Measurements from ENCODE around the gene KRT82.
A peak's percentile ranks its signal among the peaks of the same experiment; 100 is the strongest.

KRT82 gene

GRCh38 chr12:52387859-52388258, 18.3 kb downstream of the KRT82 start:
- no peak for DNase-seq

GRCh38 chr12:52385226-52385702, 20.9 kb downstream of the KRT82 start, which contains the start of gene KRT84:
Gene KRT84, minus strand, starts transcription at chr12:52385652. Its CDS starts 67 bp downstream, at chr12:52385585.
- no peak for DNase-seq

- DNase-seq = no peak
These were observed 22.8 kb downstream of the KRT82 start for GRCh38 chr12:52383331-52383730.

DNA sequence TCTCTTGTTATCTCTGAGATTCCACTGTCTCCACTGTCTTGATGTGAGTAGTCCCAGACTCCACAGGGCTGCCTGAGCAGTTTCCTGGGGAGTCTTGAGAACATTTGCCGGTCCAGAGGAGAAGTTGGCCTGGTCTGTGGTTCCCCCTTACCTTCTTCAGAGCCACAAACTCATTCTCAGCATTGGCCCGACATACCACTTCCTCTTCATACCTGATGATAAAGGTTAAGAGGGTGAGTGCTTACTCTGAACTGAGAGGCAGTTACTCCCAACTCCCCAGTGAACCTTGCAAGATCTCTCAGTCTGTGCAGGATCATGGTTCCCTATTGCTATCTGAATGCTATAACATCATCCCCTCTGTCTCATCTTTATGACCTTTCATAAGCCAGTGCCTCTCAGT, 23.3 kb downstream of the KRT82 start:
- DNase-seq = no peak

DNA sequence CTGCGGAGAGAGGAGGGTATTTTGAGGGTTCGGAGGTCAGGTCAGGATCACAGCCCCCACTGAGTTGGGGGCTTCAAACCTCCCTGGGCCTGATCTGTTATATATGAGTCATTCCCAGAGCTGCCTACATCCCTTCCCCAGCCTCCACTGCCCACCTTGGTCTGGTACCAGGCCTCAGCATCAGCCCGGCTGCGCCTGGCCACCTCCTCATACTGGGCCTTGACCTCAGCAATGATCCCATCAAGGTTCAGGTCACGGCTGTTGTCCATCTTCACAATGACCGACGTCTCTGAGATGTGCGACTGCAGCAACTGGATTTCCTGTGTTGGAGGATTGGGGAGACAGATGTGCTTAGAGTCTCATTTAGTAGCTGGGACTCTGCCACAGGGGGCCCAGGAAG, 24.9 kb downstream of the KRT82 start:
- DNase-seq = no peak

DNA sequence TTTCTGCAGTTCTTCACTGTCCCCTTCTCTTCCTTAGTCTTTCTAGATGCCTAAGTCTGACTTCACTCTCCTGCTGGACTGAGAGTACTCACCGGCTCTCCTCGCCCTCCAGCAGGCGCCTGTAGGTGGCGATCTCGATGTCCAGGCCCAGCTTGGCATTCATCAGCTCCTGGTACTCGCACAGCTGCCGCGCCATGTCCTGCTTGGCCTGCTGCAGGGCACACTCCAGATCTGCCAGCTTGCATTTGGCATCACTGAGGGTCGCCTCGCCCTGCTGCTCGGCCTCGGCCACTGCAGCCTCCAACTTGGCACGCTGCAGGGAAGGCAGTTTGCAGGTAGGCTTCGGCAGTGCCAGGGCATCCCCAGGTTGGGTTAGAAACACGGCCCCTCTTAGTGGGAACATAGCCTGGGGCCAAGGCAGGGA, 25.9 kb downstream of the KRT82 start:
- DNase-seq = peak in 31 of 56 donors; percentile 4 to 69 (median 21)

GRCh38 chr12:52379536-52379935, 26.6 kb downstream of the KRT82 start:
- no peak for DNase-seq

DNA sequence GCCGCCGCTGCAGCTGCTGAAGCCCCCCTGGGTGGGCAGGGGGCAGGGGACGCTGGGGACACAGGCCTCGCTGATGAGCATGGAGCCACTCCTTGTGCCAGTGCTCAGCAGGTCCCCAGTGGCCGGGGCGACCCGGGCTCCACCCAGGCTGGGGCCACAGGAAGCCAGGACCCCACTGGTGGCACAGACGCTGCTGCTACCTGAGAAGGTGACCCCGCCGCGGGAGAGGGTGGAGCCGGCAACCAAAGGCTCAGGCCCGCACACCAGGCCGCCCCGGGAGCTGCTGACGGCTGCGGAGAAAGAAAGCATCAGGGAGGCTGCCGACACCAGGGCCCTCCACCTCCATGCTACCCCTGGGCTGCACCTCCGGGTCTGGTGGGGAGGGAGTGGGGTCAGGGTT, 28.0 kb downstream of the KRT82 start:
- DNase-seq = no peak

- no peak for DNase-seq
These were observed 28.9 kb downstream of the KRT82 start for GRCh38 chr12:52377266-52377665.

DNA sequence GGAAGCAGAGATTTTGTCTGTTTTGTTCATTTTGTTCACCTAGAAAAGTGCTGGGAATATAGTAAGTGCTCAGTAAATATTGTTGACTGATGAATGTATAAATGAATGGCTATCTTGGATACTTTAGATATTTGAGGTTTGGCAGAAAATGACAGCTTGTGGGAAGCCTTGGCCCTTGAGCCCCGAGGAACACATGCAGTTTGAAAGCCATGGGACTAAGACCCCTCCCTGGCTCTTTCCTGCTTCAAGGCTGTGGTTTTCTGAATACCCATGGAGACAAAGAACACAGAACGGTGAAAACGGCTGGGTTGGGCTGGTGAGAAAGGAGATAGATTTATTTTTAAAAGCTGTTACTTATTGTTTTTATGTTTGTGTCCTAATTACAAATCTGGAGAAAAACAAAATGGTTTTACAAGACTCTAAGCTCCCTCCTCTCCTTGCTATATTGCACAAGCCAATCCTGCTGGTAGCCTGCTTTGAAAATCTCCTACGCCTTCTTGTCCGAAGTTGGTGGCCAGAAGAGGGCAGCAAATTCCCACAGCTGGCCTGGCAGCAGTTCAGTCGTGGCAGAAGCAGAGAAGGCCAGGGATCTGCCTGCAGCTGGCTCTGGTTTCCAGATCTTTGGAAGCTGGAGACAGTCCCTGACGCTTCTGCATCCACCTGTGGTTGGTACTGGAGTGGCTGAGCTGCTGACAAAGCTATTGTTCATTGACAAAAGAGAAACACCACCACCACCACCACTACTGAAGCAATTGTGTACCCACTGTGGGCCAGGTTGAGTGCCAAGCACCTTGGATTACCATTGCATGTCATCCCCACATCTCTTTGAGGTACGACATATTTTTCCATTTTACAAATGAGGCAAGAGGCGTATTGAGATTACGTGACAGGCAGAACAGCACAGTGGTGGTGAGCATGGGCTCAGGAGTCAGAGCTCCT, 33.6 kb downstream of the KRT82 start:
- peak in 53 of 56 donors; percentile 14 to 92 (median 66) for DNase-seq

GRCh38 chr12:52371716-52372115, 34.4 kb downstream of the KRT82 start:
- no peak for DNase-seq

DNA sequence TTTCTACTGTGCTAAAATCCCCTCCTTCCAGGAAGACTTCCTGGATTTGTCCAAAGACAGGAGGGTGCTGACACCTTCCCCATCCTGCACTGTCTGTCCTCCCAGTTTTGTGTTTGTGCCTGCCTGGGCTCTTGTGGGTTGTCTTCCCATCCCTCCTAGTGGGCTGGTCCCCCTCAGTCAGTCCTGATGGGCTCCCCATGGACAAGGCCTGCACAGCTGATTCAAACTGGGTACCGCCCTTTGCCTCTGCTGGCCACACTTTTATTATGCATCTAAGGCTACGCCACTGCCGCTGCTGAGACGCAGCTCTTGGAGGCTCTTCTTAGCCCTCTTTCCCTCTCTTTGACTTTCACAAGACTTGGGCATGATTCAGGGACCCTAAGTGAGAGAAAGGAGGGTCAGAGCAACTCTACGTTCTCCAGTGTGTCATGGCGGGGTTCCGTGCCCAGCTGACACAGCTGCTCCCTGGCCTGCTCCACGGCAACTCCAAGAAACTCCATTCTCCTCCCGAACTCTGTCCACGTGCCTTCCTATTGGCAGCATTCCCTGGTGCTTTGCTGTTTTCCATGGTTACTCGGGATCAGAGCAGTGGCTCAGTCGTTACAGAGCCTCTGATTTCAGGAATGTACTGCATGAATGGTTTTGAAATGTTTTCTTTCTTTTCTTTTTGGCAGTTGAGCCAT, 35.1 kb downstream of the KRT82 start:
- DNase-seq = peak in 47 of 56 donors; percentile 8 to 84 (median 51)

- no peak for DNase-seq
These were observed 36.3 kb downstream of the KRT82 start for GRCh38 chr12:52369809-52370208.

DNA sequence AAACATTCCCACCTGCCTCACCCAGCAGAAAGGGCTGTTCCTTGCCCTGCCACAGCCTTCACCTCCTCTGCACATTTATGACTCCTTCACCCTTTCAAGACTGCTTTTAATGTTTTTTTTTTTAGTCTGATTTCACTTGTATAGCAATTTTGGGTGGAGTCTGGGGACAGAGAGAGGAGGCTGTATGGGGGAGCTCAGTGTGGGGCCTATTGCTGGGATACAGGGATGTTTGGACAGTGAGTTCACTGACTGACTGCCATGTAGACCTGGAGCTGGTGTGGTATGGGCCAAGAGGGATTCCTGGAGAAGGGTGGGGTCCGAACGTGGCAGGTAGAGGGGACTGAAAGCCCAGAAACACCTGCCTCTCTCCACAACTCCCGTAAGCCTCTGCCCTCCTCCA, 36.9 kb downstream of the KRT82 start:
- no peak for DNase-seq

DNA sequence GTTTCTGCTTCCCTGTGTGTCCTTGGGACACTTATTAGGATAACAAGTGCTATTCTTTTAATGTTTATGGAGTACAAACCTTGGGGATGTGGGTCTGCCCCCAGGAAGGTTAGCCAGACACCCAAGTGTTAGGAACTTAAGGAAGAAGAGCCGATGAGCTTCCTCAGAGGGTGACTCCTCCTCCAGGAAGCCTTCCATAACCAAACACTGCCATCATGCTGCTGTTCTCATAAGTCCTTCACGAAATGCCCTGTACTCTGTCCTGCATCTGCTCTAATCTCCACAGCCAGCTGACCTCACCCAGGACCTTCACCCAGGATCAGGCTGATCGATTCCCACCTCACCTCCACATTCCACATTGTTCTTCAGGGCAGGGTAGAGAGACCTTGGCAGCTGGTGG, 37.6 kb downstream of the KRT82 start:
- no peak for DNase-seq

DNA sequence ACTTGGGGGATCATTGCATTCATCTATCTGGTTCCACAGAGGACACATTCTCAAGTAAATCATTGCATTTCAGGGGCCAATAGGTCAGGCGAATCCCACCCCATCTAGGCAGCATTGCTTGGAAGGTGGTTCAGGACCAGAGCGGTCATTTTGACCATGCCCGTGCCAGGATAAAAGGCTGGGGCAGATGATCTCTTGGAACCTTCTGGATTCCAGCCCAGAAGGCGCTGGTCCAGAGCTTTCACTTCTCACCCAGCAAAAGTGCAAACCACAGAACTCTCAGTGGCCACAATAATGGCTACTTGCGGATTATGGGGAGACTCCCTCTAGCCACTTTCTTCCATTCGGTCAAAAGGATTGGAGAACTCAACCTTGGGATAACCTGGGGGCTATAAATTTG, 38.3 kb downstream of the KRT82 start:
- no peak for DNase-seq

GRCh38 chr12:52366738-52367485, 39.2 kb downstream of the KRT82 start, which contains the start of gene KRT85:
Gene KRT85, minus strand, starts transcription at chr12:52367481. Its CDS starts 76 bp downstream, at chr12:52367405.
- DNase-seq = no peak

- no peak for DNase-seq
These were observed 41.1 kb downstream of the KRT82 start for GRCh38 chr12:52364901-52365489.

GRCh38 chr12:52364061-52364460, 42.1 kb downstream of the KRT82 start:
- no peak for DNase-seq

GRCh38 chr12:52363111-52363679, 42.9 kb downstream of the KRT82 start:
- no peak for DNase-seq
